ENCODE measurements around the gene FRRS1.
A peak's percentile ranks its signal among the peaks of the same experiment; 100 is the strongest.

The FRRS1 gene

DNA sequence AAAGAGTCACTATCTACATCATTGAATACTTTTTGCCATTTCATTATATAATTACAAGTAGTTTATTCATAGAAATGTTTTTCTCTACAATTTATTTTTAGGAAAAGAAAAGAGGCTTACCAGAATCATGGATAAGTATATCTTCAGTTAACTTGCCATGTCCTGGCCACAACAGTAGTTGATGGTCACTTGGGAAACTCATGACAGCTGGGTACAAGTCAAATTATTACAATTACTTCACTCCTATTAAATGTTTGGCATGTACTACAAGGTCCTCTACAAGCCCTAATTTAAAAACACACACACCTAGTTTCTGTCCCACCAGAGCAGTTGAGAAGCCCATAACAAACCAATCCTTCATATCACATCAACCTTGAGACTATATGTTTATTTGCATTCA lies 91.1 kb downstream of the FRRS1 start:
- DNase-seq, result no peak

DNA sequence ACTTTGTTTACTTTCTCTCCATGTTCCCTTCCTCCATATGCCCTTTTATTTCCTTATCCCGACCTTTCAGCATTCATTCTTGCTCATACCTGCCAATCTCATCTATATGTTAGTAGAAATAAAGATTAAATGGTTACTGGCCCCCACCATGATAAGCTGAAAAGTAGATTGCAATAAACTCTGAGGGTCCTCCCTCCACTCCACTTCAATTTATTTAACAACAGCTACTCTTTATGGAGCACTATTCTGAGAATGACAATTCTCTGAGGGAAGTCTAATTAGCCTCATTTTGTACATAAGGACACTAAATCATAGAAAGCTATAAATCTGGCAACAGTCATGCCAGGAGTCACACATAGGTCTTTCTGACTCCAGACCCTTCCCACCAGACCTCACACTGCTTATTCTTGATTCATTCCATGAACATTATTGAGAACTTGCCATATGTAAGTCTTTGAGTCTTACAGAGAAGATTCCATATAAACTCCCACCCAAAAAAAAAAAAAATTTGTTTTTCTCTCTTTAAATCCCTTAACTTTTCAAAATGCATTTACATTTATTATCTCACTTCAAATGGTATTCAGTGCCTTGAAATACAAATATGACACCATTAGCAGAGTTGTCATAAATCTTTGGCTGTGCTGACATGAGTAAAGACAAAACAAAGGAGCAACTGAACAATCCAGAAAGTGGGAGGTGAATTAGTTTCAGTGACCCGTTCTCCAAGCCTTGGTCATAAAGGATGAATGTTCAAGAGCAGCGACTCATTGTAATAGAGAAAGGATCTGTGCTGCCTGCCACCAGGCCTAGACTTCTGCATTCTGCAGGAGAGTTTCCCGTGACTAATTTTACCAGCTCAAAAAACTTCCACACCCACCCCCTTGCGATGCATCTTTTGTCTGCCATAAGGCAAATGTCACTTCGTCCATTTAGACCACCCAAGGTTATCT lies 92.0 kb downstream of the FRRS1 start:
- peak; percentile 50 for DNase-seq

DNA sequence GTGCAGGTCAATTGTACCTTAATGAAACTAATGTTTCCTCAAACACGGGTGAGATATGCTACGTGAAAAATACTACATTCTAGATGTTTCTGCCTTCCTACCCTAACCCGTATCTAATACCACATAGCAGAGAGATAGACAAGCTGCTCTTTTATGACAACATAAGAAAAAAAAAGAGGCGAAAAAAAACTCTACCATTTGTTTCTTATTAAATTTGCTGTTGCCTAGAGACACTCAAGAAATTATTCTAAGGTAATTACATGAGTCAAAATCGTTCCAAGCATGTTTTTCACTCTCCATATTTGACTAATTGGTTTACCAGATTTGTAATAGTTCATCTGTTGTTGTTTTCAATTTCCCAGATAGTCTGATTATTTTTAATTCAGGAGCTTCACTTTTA lies 93.1 kb downstream of the FRRS1 start:
- DNase-seq, result no peak

DNA sequence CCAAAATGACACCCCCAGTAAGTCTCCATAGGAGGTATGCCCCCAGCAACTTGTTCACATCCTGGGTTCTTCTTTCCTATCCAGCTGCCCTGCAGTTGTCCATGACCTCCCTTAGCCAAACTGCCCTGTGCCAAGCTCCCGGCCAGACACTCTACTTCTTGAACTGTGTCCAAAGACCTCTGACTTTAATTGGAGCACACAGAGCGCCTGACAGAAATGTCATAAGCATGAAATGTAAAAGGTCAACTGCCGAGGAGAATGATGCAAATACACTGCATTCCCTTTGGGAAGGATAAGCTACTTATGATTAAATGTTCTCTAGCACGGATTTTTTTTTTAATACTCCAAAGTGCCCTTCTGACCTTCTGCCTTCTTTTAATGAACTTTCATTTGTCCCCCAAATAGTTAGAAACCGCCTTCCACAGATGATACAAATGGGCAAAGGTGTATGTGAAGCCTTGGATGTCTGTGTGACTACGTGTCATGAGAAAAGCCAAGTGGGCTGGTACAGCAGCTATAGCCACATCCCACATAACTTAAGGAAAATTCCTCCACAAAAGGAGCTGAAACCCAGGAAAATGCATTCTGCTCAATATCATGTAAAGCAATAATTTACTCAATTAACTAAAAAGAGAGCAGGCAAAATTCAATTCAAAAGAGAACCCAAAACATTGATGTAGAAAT lies 93.8 kb downstream of the FRRS1 start:
- DNase-seq, result no peak

DNA sequence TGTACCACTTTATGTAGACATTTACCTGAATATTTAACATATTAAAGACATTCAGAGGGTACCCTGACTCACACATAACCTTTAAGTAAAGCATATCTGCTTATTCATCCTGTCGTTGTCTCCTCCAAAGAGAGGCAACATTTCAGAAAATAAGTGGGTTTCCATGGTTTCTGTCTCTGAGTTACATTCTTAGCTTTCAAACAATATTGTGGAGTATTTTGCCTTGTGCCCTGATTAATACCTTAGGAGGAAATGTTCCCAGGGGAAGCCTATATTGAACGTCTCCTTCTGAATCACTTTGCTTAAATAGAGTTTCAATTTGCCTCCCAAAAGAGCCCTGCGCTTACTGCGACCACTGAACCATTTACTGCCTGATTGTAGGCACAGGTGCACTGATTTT lies 94.4 kb downstream of the FRRS1 start:
- DNase-seq, result no peak

DNA sequence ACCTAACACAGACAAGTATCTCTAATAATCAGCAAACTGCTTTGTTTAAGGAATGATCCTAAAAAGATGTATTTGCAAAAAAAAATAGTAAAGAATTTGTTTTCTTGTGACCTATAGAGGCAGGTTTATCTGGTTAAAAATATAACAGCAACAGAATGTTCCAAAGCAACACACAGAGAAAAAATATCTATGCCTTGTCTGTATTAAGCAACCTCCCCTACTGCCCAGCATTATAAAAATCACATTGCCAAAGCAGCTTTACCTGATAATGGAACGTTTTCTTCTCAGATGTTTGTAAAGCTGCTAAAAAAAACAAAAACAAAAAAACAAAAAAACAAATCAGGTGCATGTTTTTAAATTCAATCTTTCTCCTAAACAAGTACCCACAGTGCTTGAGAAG lies 95.9 kb downstream of the FRRS1 start:
- no peak for DNase-seq

DNA sequence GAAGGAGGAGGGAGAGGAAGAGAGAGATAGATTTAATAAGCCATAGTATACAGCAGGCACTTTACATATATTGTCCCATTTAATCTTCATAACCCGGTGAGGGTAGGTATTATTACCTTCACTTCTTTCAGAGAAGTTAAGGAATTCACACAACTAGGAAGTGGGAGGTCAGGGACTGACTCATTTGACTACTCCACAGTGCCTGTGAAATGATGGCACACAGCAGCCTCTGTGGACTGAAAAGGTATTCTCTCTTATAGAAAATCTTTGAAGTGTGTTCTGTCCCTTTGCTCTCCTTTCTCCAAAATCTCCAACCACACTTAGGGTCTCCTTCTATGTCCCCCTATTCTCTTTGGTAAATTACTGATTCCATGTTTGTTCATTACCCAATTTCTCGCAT lies 96.6 kb downstream of the FRRS1 start:
- DNase-seq, result no peak

DNA sequence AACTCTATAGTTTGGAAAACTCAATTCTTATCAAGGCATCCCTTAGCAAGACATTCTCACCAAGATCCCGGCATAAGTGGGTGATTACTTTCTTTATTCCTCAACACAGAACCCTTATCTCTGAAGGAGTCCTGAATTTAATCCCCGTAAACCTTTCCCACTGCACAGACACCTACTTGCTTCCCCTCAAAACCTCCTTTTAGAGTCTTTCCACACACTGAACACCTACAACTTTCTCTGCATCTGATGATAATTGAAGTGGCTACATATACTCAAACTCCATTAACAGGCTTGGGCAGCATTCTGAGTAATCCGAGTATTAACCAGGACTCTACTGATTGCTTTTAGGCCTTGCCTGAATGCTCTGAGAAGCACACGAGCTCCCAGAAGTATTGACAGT lies 97.1 kb downstream of the FRRS1 start:
- no peak for DNase-seq

DNA sequence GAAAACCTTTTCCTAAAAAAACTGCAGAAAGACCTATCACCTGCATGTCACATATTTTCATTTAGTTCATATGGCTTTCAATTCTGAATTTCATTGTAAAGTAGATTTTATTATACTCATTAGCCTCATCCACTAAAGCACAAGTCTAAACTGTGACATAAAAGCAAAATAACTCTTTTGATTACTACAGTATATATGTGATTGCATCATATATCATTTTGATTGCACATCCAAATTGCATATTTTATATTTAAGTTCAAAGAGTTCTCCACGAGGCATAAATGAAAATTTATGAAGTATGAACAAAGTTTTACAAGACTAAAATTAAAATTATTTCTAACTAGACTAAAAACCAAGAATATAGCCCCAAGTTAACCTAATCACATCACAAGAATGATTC lies 101.2 kb downstream of the FRRS1 start:
- no peak for DNase-seq

DNA sequence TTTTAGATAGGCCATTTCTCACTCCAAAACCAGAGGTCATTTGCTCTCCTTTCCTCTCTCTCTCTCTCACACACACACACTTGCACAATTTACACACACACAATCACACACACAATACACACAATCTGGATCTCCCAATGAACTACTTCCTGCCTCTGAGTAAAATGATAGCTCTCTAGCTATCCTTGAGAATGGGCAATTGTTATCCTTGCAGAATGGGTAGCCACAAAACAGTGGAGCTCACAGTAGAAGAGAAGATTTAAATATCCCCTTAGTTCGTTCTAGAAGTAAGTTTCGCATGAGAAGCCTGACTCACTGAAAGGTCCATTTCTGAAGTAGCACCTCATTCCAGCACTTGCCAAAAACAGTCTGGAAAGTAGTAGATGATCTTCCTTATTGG lies 102.9 kb downstream of the FRRS1 start:
- DNase-seq, result no peak

DNA sequence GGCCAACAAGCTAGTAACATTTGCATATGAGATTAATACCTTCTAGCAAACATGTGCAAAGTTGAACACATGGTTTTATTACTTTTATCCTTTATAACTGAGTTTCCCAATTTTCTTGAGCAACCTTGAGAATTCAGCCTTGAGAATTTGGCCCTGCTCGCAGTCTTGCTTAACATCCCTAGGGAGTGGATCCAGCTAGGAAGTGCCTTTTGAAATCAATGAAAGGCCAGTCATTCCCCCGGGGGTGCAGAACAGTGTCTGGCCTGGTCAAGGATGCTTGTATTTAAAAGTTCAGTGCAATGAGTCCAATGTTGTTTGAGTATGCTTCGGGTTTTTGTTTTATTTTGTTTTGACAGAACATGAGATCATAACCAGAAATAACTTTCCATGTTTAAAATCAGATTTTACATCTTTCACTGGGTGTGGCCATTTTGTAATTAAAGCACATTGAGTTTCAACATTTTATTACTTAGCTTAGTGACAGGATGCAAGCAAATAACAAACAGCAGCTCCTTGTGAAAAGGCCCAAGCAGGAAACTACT lies 103.8 kb downstream of the FRRS1 start:
- DNase-seq, result no peak

DNA sequence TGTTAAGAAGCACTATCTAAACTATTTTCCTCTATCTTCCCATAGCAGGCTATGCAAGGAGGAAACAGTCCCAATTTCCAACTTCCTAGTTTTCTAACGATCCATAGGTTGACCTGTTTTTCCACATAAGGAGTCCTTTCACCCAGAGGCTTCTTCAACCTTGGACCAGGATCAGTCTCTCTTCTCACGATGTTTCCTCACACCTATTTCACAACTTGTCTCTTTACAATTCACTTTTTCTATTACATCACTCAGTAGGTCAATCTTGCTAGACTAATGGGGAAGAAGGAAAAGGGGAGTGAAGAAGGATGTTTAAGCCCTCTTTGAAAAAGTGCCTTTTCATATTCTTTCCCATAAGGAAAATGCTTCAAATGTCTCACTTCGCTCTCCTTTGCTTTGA lies 104.7 kb downstream of the FRRS1 start:
- no peak for DNase-seq

DNA sequence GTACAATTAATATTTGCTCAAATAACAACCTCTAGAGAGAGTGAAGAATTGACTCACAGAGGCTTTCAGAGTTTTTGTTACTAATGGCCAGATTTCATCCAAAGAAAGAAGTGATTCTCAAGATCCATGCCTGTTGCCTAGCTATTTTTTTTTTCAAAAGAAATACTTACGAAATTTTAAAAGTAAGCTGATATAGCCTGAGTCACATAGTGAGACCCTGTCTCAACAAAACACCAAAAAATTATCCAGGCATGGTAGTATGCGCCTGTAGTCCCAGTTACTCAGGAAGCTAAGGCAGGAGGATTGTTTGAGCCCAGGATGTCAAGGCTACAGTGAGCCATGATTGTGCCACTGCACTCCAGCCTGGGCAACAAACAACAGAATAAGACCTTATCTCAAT lies 105.9 kb downstream of the FRRS1 start:
- DNase-seq, result no peak

DNA sequence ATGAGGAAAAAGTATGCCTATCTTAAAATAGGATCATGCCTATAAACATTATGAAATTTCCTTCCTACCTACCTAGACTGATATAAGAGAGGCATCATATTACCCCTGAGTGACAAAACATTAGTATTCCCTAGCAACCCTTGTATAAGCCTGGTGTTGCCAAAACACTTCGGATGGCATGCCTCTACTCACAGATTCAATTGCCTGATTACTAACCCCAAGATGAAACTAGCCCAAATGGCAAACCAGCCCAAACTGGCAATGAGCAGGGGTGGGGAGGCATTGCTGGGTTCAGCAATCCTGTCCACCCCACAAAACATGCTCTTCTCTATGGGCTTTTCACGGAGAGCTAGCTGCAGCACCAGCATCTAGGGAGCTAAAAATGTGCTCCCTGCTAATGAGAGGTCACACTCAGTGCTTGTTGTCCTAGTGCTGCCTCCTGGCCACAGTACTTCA lies 106.7 kb downstream of the FRRS1 start:
- no peak for DNase-seq

Data from NCI-H1436 (cell line).